Subcutaneous adipose tissue (tissue), 4 donors: ENCODE results near the gene LKAAEAR1. TPM values are rescaled to one million over a fixed set of nuclear protein-coding genes. Genes with fewer than 3 reads are reported as not detected.

Source experiments
- CTCF ChIP-seq: fragments of 450-650 bp; IDR thresholded peaks from one replicate; pipeline ENCODE4 v1.5.1; 2016; ENCODE audit warnings: low read depth, mild to moderate bottlenecking, control low read depth, antibody characterized with exemption, moderate library complexity
- total RNA-seq, 4 donors: library from RNA; depleted of rRNA; stranded (reverse); fragments of >200 nt; gene quantifications; one replicate each; pipeline ENCODE4 v1.1.0, GENCODE V29; 2016

The LKAAEAR1 gene
- total RNA-seq, 4 donors from 2014 or later, result not detected

- no peak for TF ChIP-seq CTCF
Observed at GRCh38 chr20:64041040-64041780, 43.0 kb downstream of the LKAAEAR1 start.

GRCh38 chr20:64040231-64041039, 43.8 kb downstream of the LKAAEAR1 start:
- TF ChIP-seq CTCF, result no peak

GRCh38 chr20:64039293-64040160, 44.7 kb downstream of the LKAAEAR1 start:
- no peak for TF ChIP-seq CTCF

GRCh38 chr20:64038565-64039292, 45.5 kb downstream of the LKAAEAR1 start:
- TF ChIP-seq CTCF, result no peak

- no peak for TF ChIP-seq CTCF
Observed at GRCh38 chr20:64038224-64038564, 46.0 kb downstream of the LKAAEAR1 start.

GRCh38 chr20:64037498-64038213, 46.5 kb downstream of the LKAAEAR1 start:
- no peak for TF ChIP-seq CTCF
